K562 (cell line): ENCODE results near the gene TANC1. TPM values are rescaled to one million over a fixed set of nuclear protein-coding genes. Genes with fewer than 3 reads are reported as not detected.

ENCODE experiments used
- ATAC-seq: fragments of 200-7000 bp; cut with Tn5 transposase; 3 replicates; pipeline ENCODE4 v1.9.1; 2020; ENCODE audit warnings: moderate library complexity
- BruUV-seq: library from RNA; stranded (reverse); fragments of 400-500 nt; replicated peaks from 2 replicates; lab custom pipeline; 2021; lab: Mats Ljungman, UMichigan
- CTCF ChIA-PET: fragments of 300-600 bp; formaldehyde crosslinking; extraction: SDS; loops from one replicate; lab custom pipeline; 2021; ENCODE audit warnings: low intra/inter-chr PET ratio; lab: Yijun Ruan, JAX
- POLR2A ChIA-PET: fragments of 300-600, 350-650 bp; sonication (Branson Sonifier 250); formaldehyde crosslinking; extraction: SDS; loops from one replicate; lab custom pipeline; 2021; ENCODE audit warnings: antibody characterized with exemption, inconsistent platforms; lab: Yijun Ruan, JAX
- DNase-seq, 4 experiments: peaks; one replicate each; pipeline versions ENCODE4 v3.0.0 to v3.0.0-alpha.2; 2011 to 2018; ENCODE audit warnings: low spot score in 3 of 4, mixed read lengths in 3 of 4; ENCODE audit errors: extremely low read depth in 1 of 4
- FAIRE-seq: peaks from 2 replicates; lab custom pipeline; 2011; peaks lifted over from hg19 to GRCh38; lab: Jason Lieb, UNC
- H2AFZ ChIP-seq: 2 replicates; pipeline ENCODE4 v1.6.0; 2011; ENCODE audit warnings: low read depth, low read length, control low read depth, inconsistent platforms
- H3K27ac ChIP-seq: fragments of 200-600 bp; 3 replicates; pipeline ENCODE4 v1.8.0; 2011; ENCODE audit warnings: low read depth, mild to moderate bottlenecking, control low read depth, inconsistent platforms, low read length, moderate library complexity, mixed read lengths; ENCODE audit errors: extremely low read depth
- H3K27me3 ChIP-seq, 2 experiments: fragments of 300-600 bp in 1 of 2; 2 replicates in 1 of 2; 3 replicates in 1 of 2; pipeline versions ENCODE4 v1.6.0 to v1.8.0; 2011; ENCODE audit warnings: inconsistent platforms in 2 of 2, low read length in 2 of 2, mild to moderate bottlenecking in 1 of 2, mixed read lengths in 1 of 2, moderate library complexity in 1 of 2; ENCODE audit not compliant: control insufficient read depth in 2 of 2, insufficient read depth in 2 of 2
- H3K36me3 ChIP-seq: fragments of 300-600 bp; 3 replicates; pipeline ENCODE4 v1.8.0; 2011; ENCODE audit warnings: mild to moderate bottlenecking, low read length, inconsistent platforms; ENCODE audit not compliant: control insufficient read depth, insufficient read depth
- H3K4me1 ChIP-seq, 2 experiments: fragments of 200-600 bp in 1 of 2; replicated peaks in 1 of 2; 2 replicates in 1 of 2; 3 replicates in 1 of 2; pipeline versions ENCODE4 v1.5.1 to v1.8.0; 2011; ENCODE audit warnings: inconsistent platforms in 2 of 2, low read length in 2 of 2, mild to moderate bottlenecking in 1 of 2, mixed read lengths in 1 of 2, moderate library complexity in 1 of 2; ENCODE audit not compliant: control insufficient read depth in 2 of 2, insufficient read depth in 2 of 2
- H3K4me2 ChIP-seq: 2 replicates; pipeline ENCODE4 v1.6.1; 2011; ENCODE audit warnings: low read length, control low read depth, inconsistent platforms, mixed read lengths; ENCODE audit not compliant: insufficient read depth
- H3K4me3 ChIP-seq: fragments of 200-600 bp; sonication (generic), shearing (Covaris generic); 2 replicates; pipeline ENCODE4 v1.5.1; 2016; ENCODE audit warnings: control low read depth, inconsistent platforms
- H3K79me2 ChIP-seq: fragments of 200-600 bp; 3 replicates; pipeline ENCODE4 v1.8.0; 2011; ENCODE audit warnings: low read length, inconsistent platforms; ENCODE audit not compliant: control insufficient read depth, insufficient read depth
- H3K9ac ChIP-seq, 2 experiments: 2 replicates each; pipeline versions ENCODE4 v1.6.0 to v1.6.1; 2011; ENCODE audit warnings: low read depth in 2 of 2, low read length in 2 of 2, control low read depth in 1 of 2, inconsistent platforms in 1 of 2, mild to moderate bottlenecking in 1 of 2, mixed read lengths in 1 of 2; ENCODE audit not compliant: insufficient read depth in 1 of 2
- H3K9me1 ChIP-seq: one replicate; pipeline ENCODE4 v1.6.0; 2011; ENCODE audit warnings: inconsistent platforms, mild to moderate bottlenecking, low read length, moderate library complexity; ENCODE audit not compliant: control insufficient read depth, insufficient read depth
- H3K9me3 ChIP-seq: replicated peaks from 2 replicates; pipeline ENCODE4 v1.5.1; 2011; ENCODE audit warnings: low read depth, low read length, inconsistent platforms; ENCODE audit not compliant: control insufficient read depth, insufficient read depth
- H4K20me1 ChIP-seq: replicated peaks from 2 replicates; pipeline ENCODE4 v1.6.1; 2011; ENCODE audit warnings: low read length, inconsistent platforms, mixed read lengths; ENCODE audit not compliant: control insufficient read depth, insufficient read depth
- CHCHD3 ChIP-seq: fragments of 250-450 bp; sonication (Bioruptor Pico); IDR thresholded peaks from 2 replicates; pipeline ENCODE4 v2.1.2; 2022; ENCODE audit warnings: mild to moderate bottlenecking
- COPS2 ChIP-seq: fragments of 450-650 bp; conservative IDR thresholded peaks from 2 replicates; pipeline ENCODE4 v1.6.1; 2016; ENCODE audit warnings: mild to moderate bottlenecking, moderate library complexity
- POLR3A ChIP-seq: IDR thresholded peaks from 2 replicates; pipeline ENCODE4 v1.6.1; 2011; ENCODE audit warnings: borderline replicate concordance, mild to moderate bottlenecking, moderate library complexity; ENCODE audit not compliant: insufficient read length, insufficient read depth; ENCODE audit errors: extremely low read depth
- RBM22 ChIP-seq: fragments of 200-400 bp; formaldehyde crosslinking; IDR thresholded peaks from 2 replicates; pipeline ENCODE4 v1.6.1; 2018; ENCODE audit warnings: low read length, low read depth; ENCODE audit not compliant: poor library complexity, severe bottlenecking
- SMAD4 ChIP-seq: fragments of 250-450 bp; sonication (Bioruptor Pico); conservative IDR thresholded peaks from 2 replicates; pipeline ENCODE4 v1.8.0; 2021; ENCODE audit warnings: inconsistent platforms, mild to moderate bottlenecking, moderate library complexity
- SNRNP70 ChIP-seq: fragments of 200-400 bp; formaldehyde crosslinking; optimal IDR thresholded peaks from 2 replicates; pipeline ENCODE3; 2017; ENCODE audit warnings: low read depth, low read length
- SUPT5H ChIP-seq: fragments of 450-650 bp; IDR thresholded peaks from 2 replicates; pipeline ENCODE4 v1.6.1; 2016
- ZNF146 ChIP-seq: IDR thresholded peaks from one replicate; pipeline ENCODE4 v1.6.1; 2018; ENCODE audit warnings: missing compliant biosample characterization; ENCODE audit not compliant: unreplicated experiment
- ZNF197 ChIP-seq: fragments of 200-800 bp; sonication (Bioruptor generic); IDR thresholded peaks from 2 replicates; pipeline ENCODE4 v1.6.1; 2016; ENCODE audit warnings: low read depth, missing genetic modification characterization, missing compliant biosample characterization
- whole genome bisulfite sequencing: fragments of 100-300 bp; shearing (Covaris generic); methylation state at CpG from one replicate; pipeline ENCODE4 v1.1.6; 2016; ENCODE audit warnings: low coverage, mixed read lengths; ENCODE audit not compliant: insufficient coverage; ENCODE audit errors: missing lambda C conversion rate; 5-methylcytosine and 5-hydroxymethylcytosine counted together
- in situ Hi-C: fragments of 300-500 bp; cut with MboI; formaldehyde crosslinking; loops from 4 replicates; pipeline ENCODE4 v1.15.0; 2018; ENCODE audit warnings: inconsistent platforms, mixed read lengths
- intact Hi-C: fragments of 100-400 bp; cut with micrococcal nuclease; formaldehyde crosslinking; loops from 2 replicates; pipeline ENCODE4 v1.14.2; 2022
- polyA plus RNA-seq, 8 experiments: library from polyadenylated mRNA; depleted of rRNA in 4 of 8; stranded (reverse) in 5 of 8; unstranded in 3 of 8; fragments of >200 nt; fragmentation: Nextera tagmentation in 2 of 8; fragmentation: Illumina TruSeq in 1 of 8; extraction: Ambion mirVana in 2 of 8; extraction: Trizol in 1 of 8; gene quantifications; 2 replicates each; pipeline versions ENCODE4 v1.2.1 to v1.2.3, GENCODE V29; 2011 to 2014; ENCODE audit warnings: inconsistent platforms in 1 of 8, missing spikeins in 1 of 8
- total RNA-seq, 7 experiments: library from RNA; depleted of rRNA in 6 of 7; stranded (reverse); fragments of >200 nt in 6 of 7; fragmentation: Illumina TruSeq in 2 of 7; extraction: Trizol in 2 of 7; gene quantifications; 2 replicates each; pipeline versions ENCODE4 v1.2.1 to v1.2.3, GENCODE V29; 2011 to 2021; ENCODE audit warnings: low replicate concordance in 1 of 7
- TF ChIP-seq, protein P1 (sequence below): fragments of 250-450 bp; sonication (Bioruptor Pico); IDR thresholded peaks from 2 replicates; pipeline ENCODE4 v1.4.0; 2020
- TF ChIP-seq, protein P2 (sequence below): fragments of 150-350 bp; IDR thresholded peaks from 2 replicates; pipeline ENCODE4 v1.6.1; 2014; ENCODE audit warnings: low read depth, mild to moderate bottlenecking, low read length, borderline replicate concordance
- TF ChIP-seq, protein P3 (sequence below): sonication (generic); formaldehyde crosslinking; IDR thresholded peaks from 2 replicates; pipeline ENCODE4 v1.8.1; 2023; ENCODE audit warnings: mild to moderate bottlenecking, missing genetic modification reagents

The TANC1 gene
- total and polyA plus RNA-seq, 9 of the 15 experiments (the other 6 are each of a cell fraction or from before 2014, with no cell fraction given), result under 0.01 to 0.20 (median 0.07) TPM; not detected in 1

DNA sequence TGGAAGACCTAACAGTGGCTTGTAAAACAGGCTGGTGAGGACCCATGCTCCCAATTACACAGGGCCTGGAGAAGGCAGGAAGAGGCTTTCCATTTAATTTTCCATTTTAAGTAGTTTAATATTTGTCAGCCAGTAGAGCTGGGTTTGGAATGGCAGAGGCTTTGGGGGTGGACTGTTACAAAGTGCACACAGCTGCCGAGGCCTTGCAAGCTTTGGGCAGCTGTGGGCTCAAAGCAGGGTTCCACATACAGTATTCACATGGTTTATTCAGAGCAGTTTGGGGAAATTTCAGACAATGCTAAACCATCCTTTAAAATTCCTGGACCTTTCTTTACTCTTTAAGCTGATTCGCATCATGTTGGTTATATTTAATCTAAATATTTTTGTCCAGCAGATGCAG, 185.5 kb downstream of the TANC1 start:
- H3K27me3 ChIP-seq, result peaks cover 6 to 47% of the 10 kb centered on the region in 2 experiments; a peak in 4 of 5 replicates
- in situ Hi-C loops, result no loop called here
- CTCF ChIA-PET, result no interaction called here
- POLR2A ChIA-PET, result interaction anchor here (0.6 to 7.5 kb wide), 5 partner anchors 10 to 643 kb away, joined by 3 to 48 read pairs (median 3); no protein-coding TSS in a partner anchor
- ATAC-seq (no peak), DNase-seq (no peak), FAIRE-seq (no peak)
- no peaks in the 10 kb centered on the region for H3K36me3 ChIP-seq
- no TSS peak for BruUV-seq
- no peaks in the 10 kb centered on the region for H4K20me1 ChIP-seq
- H3K79me2 ChIP-seq, result no peaks in the 10 kb centered on the region
- intact Hi-C loops, result no loop called here
- TF ChIP-seq ZNF197 (no peak), SUPT5H (no peak), ZNF146 (CRISPR knock-in tag) (no peak), POLR3A (no peak), SNRNP70 (no peak), CHCHD3 (CRISPR knock-in tag) (no peak), RBM22 (no peak), SMAD4 (CRISPR knock-in tag) (no peak), COPS2 (no peak)
- TF ChIP-seq, protein P1, sequence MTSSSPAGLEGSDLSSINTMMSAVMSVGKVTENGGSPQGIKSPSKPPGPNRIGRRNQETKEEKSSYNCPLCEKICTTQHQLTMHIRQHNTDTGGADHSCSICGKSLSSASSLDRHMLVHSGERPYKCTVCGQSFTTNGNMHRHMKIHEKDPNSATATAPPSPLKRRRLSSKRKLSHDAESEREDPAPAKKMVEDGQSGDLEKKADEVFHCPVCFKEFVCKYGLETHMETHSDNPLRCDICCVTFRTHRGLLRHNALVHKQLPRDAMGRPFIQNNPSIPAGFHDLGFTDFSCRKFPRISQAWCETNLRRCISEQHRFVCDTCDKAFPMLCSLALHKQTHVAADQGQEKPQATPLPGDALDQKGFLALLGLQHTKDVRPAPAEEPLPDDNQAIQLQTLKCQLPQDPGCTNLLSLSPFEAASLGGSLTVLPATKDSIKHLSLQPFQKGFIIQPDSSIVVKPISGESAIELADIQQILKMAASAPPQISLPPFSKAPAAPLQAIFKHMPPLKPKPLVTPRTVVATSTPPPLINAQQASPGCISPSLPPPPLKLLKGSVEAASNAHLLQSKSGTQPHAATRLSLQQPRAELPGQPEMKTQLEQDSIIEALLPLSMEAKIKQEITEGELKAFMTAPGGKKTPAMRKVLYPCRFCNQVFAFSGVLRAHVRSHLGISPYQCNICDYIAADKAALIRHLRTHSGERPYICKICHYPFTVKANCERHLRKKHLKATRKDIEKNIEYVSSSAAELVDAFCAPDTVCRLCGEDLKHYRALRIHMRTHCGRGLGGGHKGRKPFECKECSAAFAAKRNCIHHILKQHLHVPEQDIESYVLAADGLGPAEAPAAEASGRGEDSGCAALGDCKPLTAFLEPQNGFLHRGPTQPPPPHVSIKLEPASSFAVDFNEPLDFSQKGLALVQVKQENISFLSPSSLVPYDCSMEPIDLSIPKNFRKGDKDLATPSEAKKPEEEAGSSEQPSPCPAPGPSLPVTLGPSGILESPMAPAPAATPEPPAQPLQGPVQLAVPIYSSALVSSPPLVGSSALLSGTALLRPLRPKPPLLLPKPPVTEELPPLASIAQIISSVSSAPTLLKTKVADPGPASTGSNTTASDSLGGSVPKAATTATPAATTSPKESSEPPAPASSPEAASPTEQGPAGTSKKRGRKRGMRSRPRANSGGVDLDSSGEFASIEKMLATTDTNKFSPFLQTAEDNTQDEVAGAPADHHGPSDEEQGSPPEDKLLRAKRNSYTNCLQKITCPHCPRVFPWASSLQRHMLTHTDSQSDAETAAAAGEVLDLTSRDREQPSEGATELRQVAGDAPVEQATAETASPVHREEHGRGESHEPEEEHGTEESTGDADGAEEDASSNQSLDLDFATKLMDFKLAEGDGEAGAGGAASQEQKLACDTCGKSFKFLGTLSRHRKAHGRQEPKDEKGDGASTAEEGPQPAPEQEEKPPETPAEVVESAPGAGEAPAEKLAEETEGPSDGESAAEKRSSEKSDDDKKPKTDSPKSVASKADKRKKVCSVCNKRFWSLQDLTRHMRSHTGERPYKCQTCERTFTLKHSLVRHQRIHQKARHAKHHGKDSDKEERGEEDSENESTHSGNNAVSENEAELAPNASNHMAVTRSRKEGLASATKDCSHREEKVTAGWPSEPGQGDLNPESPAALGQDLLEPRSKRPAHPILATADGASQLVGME (CRISPR knock-in tag), result no peak
- TF ChIP-seq, protein P2, sequence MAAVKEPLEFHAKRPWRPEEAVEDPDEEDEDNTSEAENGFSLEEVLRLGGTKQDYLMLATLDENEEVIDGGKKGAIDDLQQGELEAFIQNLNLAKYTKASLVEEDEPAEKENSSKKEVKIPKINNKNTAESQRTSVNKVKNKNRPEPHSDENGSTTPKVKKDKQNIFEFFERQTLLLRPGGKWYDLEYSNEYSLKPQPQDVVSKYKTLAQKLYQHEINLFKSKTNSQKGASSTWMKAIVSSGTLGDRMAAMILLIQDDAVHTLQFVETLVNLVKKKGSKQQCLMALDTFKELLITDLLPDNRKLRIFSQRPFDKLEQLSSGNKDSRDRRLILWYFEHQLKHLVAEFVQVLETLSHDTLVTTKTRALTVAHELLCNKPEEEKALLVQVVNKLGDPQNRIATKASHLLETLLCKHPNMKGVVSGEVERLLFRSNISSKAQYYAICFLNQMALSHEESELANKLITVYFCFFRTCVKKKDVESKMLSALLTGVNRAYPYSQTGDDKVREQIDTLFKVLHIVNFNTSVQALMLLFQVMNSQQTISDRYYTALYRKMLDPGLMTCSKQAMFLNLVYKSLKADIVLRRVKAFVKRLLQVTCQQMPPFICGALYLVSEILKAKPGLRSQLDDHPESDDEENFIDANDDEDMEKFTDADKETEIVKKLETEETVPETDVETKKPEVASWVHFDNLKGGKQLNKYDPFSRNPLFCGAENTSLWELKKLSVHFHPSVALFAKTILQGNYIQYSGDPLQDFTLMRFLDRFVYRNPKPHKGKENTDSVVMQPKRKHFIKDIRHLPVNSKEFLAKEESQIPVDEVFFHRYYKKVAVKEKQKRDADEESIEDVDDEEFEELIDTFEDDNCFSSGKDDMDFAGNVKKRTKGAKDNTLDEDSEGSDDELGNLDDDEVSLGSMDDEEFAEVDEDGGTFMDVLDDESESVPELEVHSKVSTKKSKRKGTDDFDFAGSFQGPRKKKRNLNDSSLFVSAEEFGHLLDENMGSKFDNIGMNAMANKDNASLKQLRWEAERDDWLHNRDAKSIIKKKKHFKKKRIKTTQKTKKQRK, result no peak
- TF ChIP-seq, protein P3, sequence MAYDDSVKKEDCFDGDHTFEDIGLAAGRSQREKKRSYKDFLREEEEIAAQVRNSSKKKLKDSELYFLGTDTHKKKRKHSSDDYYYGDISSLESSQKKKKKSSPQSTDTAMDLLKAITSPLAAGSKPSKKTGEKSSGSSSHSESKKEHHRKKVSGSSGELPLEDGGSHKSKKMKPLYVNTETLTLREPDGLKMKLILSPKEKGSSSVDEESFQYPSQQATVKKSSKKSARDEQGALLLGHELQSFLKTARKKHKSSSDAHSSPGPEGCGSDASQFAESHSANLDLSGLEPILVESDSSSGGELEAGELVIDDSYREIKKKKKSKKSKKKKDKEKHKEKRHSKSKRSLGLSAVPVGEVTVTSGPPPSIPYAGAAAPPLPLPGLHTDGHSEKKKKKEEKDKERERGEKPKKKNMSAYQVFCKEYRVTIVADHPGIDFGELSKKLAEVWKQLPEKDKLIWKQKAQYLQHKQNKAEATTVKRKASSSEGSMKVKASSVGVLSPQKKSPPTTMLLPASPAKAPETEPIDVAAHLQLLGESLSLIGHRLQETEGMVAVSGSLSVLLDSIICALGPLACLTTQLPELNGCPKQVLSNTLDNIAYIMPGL (CRISPR knock-in tag), result no peak
- no peak overlapping the region for H3K9ac ChIP-seq
- H3K4me3 ChIP-seq, result no peak overlapping the region
- H3K9me3 ChIP-seq, result no peaks in the 10 kb centered on the region
- peaks cover 4 to 8% of the 10 kb centered on the region in 2 experiments; a peak in 2 of 5 replicates for H3K4me1 ChIP-seq
- H3K9me1 ChIP-seq, result no peaks in the 10 kb centered on the region
- H2AFZ ChIP-seq, result no peak overlapping the region
- H3K27ac ChIP-seq, result no peak overlapping the region
- 40% methylated on average over 2 of the region's 2 CpGs for WGBS
- H3K4me2 ChIP-seq, result no peak overlapping the region
